ENCODE results near the gene TIMM9. TPM values are rescaled to one million over a fixed set of nuclear protein-coding genes. Genes with fewer than 3 reads are reported as not detected.
"Not testable (repeated sequence)": the region's sequence is repeated elsewhere in the genome, so short reads cannot be mapped to it uniquely, and the experiment has no call there.

The TIMM9 gene
- total and polyA plus RNA-seq, 5 donors = 25.5 to 42.5 (median 32.7) TPM

- H3K27me3 ChIP-seq (ENCODE audit: control insufficient read depth, insufficient read depth) = no peaks in the 10 kb centered on the region
- H3K27ac ChIP-seq (ENCODE audit: low read length) = no peak overlapping the region
- 96% methylated on average over 6 of the region's 6 CpGs for WGBS
- H3K4me3 ChIP-seq (ENCODE audit: low read length) = no peak overlapping the region
- DNase-seq (no peak), ATAC-seq (no peak)
- intact Hi-C loops (cut with DNase I) = no loop called here
- H3K4me1 ChIP-seq (ENCODE audit: control insufficient read depth, insufficient read depth, low read length) = no peaks in the 10 kb centered on the region
- no peaks in the 10 kb centered on the region for H3K9me3 ChIP-seq (ENCODE audit: control insufficient read depth, low read length)
Measured at GRCh38 chr14:58397156-58397555, 30.2 kb downstream of the TIMM9 start.

GRCh38 chr14:58395812-58396788 lies 31.2 kb downstream of the TIMM9 start, which contains the start of gene TOMM20L:
TOMM20L (plus strand) TSS chr14:58395930; CDS start chr14:58395958, 28 bp downstream.
- intact Hi-C loops (cut with DNase I) = no loop called here
- peak; percentile 78 to 91 (median 91) for DNase-seq
- H3K27ac ChIP-seq (ENCODE audit: low read length) = peak within 1 kb of the TSS; percentile 5

GRCh38 chr14:58395562-58395811 lies 31.8 kb downstream of the TIMM9 start:
- H3K27ac ChIP-seq (ENCODE audit: low read length) = no peak overlapping the region
- ATAC-seq = no peak

More at GRCh38 chr14:58395812-58396788, 31.2 kb downstream of the TIMM9 start, which contains the start of gene TOMM20L:
- no peaks in the 10 kb centered on the region for H3K9me3 ChIP-seq (ENCODE audit: control insufficient read depth, low read length)
- peak within 1 kb of the TSS; percentile 58 for H3K4me3 ChIP-seq (ENCODE audit: low read length)
- WGBS = 9% methylated on average over 86 of the region's 86 CpGs
- no peaks in the 10 kb centered on the region for H3K27me3 ChIP-seq (ENCODE audit: control insufficient read depth, insufficient read depth)
- ATAC-seq = peak; percentile 95 to 97
- H3K4me1 ChIP-seq (ENCODE audit: control insufficient read depth, insufficient read depth, low read length) = no peaks in the 10 kb centered on the region

GRCh38 chr14:58390830-58391229 lies 36.5 kb downstream of the TIMM9 start:
- ATAC-seq (no peak), DNase-seq (no peak)
- intact Hi-C loops (cut with DNase I) = no loop called here
- H3K4me1 ChIP-seq (ENCODE audit: control insufficient read depth, insufficient read depth, low read length) = no peaks in the 10 kb centered on the region
- no peaks in the 10 kb centered on the region for H3K27me3 ChIP-seq (ENCODE audit: control insufficient read depth, insufficient read depth)
- no peak overlapping the region for H3K4me3 ChIP-seq (ENCODE audit: low read length)
- no peak overlapping the region for H3K27ac ChIP-seq (ENCODE audit: low read length)
- 95% methylated on average over 2 of the region's 2 CpGs for WGBS
- H3K9me3 ChIP-seq (ENCODE audit: control insufficient read depth, low read length) = no peaks in the 10 kb centered on the region

More at GRCh38 chr14:58395562-58395811, 31.8 kb downstream of the TIMM9 start:
- 9% methylated on average over 10 of the region's 10 CpGs for WGBS
- intact Hi-C loops (cut with DNase I) = no loop called here
- Histone ChIP-seq H3K4me3 (ENCODE audit: low read length) (peak overlapping the region; percentile 58), H3K4me1 (ENCODE audit: control insufficient read depth, insufficient read depth, low read length) (no peaks in the 10 kb centered on the region), H3K9me3 (ENCODE audit: control insufficient read depth, low read length) (no peaks in the 10 kb centered on the region), H3K27me3 (ENCODE audit: control insufficient read depth, insufficient read depth) (no peaks in the 10 kb centered on the region)
- DNase-seq = no peak

- no peak overlapping the region for H3K4me3 ChIP-seq (ENCODE audit: low read length)
- no peaks in the 10 kb centered on the region for H3K27me3 ChIP-seq (ENCODE audit: control insufficient read depth, insufficient read depth)
- intact Hi-C loops (cut with DNase I) = no loop called here
- H3K27ac ChIP-seq (ENCODE audit: low read length) = no peak overlapping the region
- DNase-seq (no peak), ATAC-seq (no peak)
- no peaks in the 10 kb centered on the region for H3K4me1 ChIP-seq (ENCODE audit: control insufficient read depth, insufficient read depth, low read length)
- H3K9me3 ChIP-seq (ENCODE audit: control insufficient read depth, low read length) = no peaks in the 10 kb centered on the region
Measured at GRCh38 chr14:58376791-58377190, 50.5 kb downstream of the TIMM9 start.

- intact Hi-C loops (cut with DNase I) = no loop called here
- no peak overlapping the region for H3K4me3 ChIP-seq (ENCODE audit: low read length)
- no peaks in the 10 kb centered on the region for H3K9me3 ChIP-seq (ENCODE audit: control insufficient read depth, low read length)
- ATAC-seq (no peak), DNase-seq (no peak)
- no peaks in the 10 kb centered on the region for H3K4me1 ChIP-seq (ENCODE audit: control insufficient read depth, insufficient read depth, low read length)
- WGBS = 88% methylated on average over 1 of the region's 1 CpG
- H3K27ac ChIP-seq (ENCODE audit: low read length) = no peak overlapping the region
- no peaks in the 10 kb centered on the region for H3K27me3 ChIP-seq (ENCODE audit: control insufficient read depth, insufficient read depth)
Measured at GRCh38 chr14:58368956-58369355, 58.4 kb downstream of the TIMM9 start.

DNA sequence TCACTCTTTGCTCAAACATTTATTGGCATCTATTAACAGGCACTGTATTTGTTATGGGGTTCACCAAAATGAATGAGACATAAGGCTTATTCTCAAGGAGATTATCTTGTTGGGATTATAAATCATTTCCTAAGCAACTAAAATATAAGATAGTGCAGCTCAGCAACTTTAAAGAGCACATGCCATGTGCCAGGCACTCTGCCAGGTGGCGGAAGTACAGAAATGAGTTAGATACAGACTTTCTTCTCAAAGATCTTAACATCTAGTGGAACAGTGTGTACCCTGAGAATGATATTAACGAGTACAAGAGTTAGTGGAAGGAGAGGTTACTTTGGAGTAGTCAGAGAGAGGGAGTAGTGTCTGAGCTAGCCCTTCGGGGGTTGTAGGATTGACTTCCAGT lies 60.0 kb downstream of the TIMM9 start:
- WGBS = 71% methylated on average over 3 of the region's 3 CpGs
- H3K27ac ChIP-seq (ENCODE audit: low read length) = no peak overlapping the region
- no peak overlapping the region for H3K4me3 ChIP-seq (ENCODE audit: low read length)
- no peaks in the 10 kb centered on the region for H3K9me3 ChIP-seq (ENCODE audit: control insufficient read depth, low read length)
- no peaks in the 10 kb centered on the region for H3K27me3 ChIP-seq (ENCODE audit: control insufficient read depth, insufficient read depth)
- no peaks in the 10 kb centered on the region for H3K4me1 ChIP-seq (ENCODE audit: control insufficient read depth, insufficient read depth, low read length)
- intact Hi-C loops (cut with DNase I) = no loop called here
- ATAC-seq (no peak), DNase-seq (peak in 1 of 3 donors; percentile 58)

GRCh38 chr14:58364316-58364715 lies 63.0 kb downstream of the TIMM9 start:
- ATAC-seq = no peak
- intact Hi-C loops (cut with DNase I) = no loop called here
- H3K9me3 ChIP-seq (ENCODE audit: control insufficient read depth, low read length) = no peaks in the 10 kb centered on the region
- 71% methylated on average over 4 of the region's 4 CpGs for WGBS
- H3K27me3 ChIP-seq (ENCODE audit: control insufficient read depth, insufficient read depth) = no peaks in the 10 kb centered on the region
- H3K4me1 ChIP-seq (ENCODE audit: control insufficient read depth, insufficient read depth, low read length) = no peaks in the 10 kb centered on the region
- no peak for DNase-seq
- H3K4me3 ChIP-seq (ENCODE audit: low read length) = no peak overlapping the region
- no peak overlapping the region for H3K27ac ChIP-seq (ENCODE audit: low read length)

DNA sequence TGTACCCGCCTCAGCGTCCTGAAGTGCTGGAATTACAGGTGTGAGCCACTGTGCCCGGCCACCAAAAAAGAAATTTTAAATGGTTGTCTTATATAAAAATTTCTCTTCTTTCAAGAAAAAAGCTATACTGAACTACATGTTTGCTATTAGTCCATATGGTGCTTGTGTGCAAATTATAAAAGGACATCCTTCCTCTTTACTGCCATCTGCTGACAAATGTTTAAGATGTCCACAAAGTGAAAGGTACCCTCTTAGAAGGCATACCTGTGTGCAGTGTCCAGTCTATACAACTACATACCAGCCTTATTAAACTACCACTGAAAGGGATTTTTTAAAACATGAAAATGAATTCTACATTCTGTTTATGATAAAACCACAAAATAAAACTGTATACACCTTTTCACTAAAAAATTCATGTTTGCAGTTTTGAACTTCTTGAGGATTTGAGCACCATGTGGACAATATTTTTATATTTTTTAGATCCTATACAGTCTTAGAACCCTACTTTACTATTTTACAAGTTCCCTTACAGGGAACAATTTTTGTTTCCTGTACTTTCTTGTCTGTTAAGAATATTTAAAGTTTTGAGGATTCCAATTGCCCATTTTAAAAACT lies 64.4 kb downstream of the TIMM9 start:
- Histone ChIP-seq H3K27me3 (ENCODE audit: control insufficient read depth, insufficient read depth) (no peaks in the 10 kb centered on the region), H3K9me3 (ENCODE audit: control insufficient read depth, low read length) (no peaks in the 10 kb centered on the region), H3K27ac (ENCODE audit: low read length) (no peak overlapping the region), H3K4me3 (ENCODE audit: low read length) (no peak overlapping the region), H3K4me1 (ENCODE audit: control insufficient read depth, insufficient read depth, low read length) (no peaks in the 10 kb centered on the region)
- 90% methylated on average over 3 of the region's 3 CpGs for WGBS
- intact Hi-C loops (cut with DNase I) = no loop called here
- ATAC-seq (no peak), DNase-seq (no peak)

DNA sequence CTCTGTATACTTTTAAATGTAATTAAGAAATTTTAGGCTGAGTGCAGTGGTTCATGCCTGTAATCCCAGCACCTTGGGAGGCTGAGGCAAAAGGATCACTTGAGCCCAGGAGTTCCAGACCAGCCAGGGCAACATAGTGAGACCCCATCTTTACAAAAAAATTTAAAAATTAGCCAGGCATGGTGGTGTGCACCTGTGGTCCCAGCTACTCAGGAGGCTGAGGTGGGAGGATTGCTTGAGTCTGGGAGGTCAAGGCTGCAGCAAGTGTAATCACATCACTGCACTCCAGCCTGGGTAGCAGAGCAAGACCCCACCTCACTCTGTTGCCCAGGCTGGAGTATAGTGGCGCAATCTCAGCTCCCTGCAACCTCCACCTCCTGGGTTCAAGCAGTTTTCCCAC lies 65.1 kb downstream of the TIMM9 start:
- ATAC-seq; H3K4me1 ChIP-seq (ENCODE audit: control insufficient read depth, insufficient read depth, low read length); H3K4me3 ChIP-seq (ENCODE audit: low read length); H3K27me3 ChIP-seq (ENCODE audit: control insufficient read depth, insufficient read depth); DNase-seq; H3K27ac ChIP-seq (ENCODE audit: low read length); intact Hi-C loops (cut with DNase I); H3K9me3 ChIP-seq (ENCODE audit: control insufficient read depth, low read length): not testable (repeated sequence)
- WGBS = 100% methylated on average over 1 of the region's 1 CpG

Measured in right cardiac atrium (tissue), 5 donors.